ENCODE data around the gene APOC3.

APOC3 gene

DNA sequence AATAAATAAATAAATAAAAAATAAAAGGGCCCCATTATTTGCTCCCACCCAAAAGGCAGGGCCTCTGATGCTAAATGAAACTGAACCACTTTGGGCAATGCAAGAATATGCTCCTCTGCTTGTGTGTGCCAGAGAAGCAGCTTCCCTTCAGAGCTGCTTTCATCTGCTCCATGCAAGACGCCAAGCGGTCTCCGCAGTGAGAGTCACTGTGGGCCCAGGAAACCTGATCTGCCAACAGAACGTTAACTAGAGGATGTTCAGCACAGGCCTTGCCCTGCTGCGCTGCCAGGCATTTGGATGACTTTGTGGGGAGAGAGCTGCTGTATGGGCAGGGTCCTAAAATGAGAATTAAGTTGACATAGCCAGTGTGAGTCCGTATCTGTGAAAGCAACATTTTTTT is 51.4 kb downstream of the APOC3 start:
- Mint-ChIP-seq H3K27ac (ENCODE audit: low read depth) (no peak overlapping the region), H3K4me3 (no peak overlapping the region), H3K27me3 (no peaks in the 10 kb centered on the region), H3K4me1 (peaks cover 16% of the 10 kb centered on the region), H3K9me3 (no peaks in the 10 kb centered on the region), H3K36me3 (ENCODE audit: insufficient read depth) (peaks cover 13% of the 10 kb centered on the region)
- ATAC-seq (replicated peaks; ENCODE audit: extremely low read depth, poor library complexity, severe bottlenecking) = no peak
- no peak for DNase-seq (ENCODE audit: low spot score in 2 of 2)

DNA sequence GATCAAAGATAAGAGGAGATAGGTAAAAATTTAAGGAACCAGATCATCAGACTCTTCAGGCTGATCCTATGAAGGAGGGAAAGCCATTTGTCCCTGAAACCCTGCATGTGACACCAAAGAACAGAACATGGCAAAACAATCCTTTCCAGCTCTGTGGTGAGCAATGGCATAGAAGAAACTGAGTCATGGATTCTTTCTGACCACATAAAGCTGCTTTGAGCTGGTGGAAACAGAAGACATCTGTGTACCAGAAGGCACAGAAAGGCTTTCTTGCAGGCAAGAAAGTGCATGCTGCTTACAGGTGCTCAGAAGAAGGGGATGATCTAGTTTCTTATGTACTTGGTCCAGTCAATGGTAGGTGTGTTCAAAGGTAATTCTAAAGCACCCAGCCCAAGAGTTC is 52.7 kb downstream of the APOC3 start:
- Mint-ChIP-seq H3K4me1 (peaks cover 16% of the 10 kb centered on the region), H3K9me3 (no peaks in the 10 kb centered on the region), H3K36me3 (ENCODE audit: insufficient read depth) (peaks cover 15% of the 10 kb centered on the region), H3K27me3 (no peaks in the 10 kb centered on the region), H3K27ac (ENCODE audit: low read depth) (peak overlapping the region; percentile 22), H3K4me3 (no peak overlapping the region)
- ATAC-seq (replicated peaks; ENCODE audit: extremely low read depth, poor library complexity, severe bottlenecking) (no peak), DNase-seq (ENCODE audit: low spot score in 2 of 2) (no peak)
